Stimulated activated CD8-positive, alpha-beta memory T cell treated with anti-CD3 and anti-CD28 coated beads, Interleukin-2, amount 100 ng/mL, for 48 hours (primary cell): ENCODE results near the gene PHACTR1.

Experiments
- DNase-seq, 2 donors: peaks; one replicate each; pipeline ENCODE4 v3.0.0-alpha.2; 2020; ENCODE audit warnings: low read depth in 2 of 2

Gene PHACTR1

DNA sequence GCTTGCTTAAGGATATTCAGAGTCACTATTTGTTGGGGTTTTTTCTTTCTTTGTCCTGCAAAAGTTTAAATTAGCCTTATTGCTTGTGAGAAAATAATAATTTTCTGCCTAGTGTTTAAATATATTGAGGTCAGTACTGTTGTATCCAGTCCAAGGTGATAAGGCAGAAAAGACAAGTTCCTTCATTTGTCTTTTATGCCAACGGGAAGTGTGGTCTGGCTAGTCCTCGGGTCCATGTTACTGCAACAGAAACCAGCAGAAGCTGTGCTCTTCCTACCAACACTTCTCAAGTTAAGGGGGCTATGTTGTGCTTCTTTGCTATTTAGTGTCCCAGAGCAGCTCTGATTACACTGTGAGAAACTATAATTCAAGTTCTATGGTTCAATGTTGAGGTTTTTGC lies 310.6 kb downstream of the PHACTR1 start:
- no peak for DNase-seq

DNA sequence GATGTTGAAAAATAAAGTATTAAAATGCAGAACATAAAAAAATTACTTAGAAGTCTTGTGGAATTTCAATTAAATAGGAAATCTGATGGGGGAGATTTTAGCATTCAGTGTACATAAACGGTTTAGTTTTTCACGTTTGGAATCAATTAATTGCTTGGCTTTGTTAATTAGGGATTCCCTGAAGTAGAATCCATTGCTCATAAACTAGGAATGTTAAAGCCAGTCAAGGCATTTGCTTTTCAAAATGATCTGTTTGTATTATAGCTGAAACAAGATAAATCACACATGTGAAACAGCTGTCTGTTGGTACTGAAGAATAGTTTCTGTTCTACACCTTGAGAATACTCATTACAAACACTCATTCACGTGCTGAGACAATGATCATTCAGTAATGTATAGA lies 313.8 kb downstream of the PHACTR1 start:
- DNase-seq = no peak

- DNase-seq = no peak
These were observed 316.0 kb downstream of the PHACTR1 start for GRCh38 chr6:13032566-13032965.

GRCh38 chr6:13033145-13033544 lies 316.6 kb downstream of the PHACTR1 start:
- no peak for DNase-seq

- DNase-seq = no peak
These were observed 317.7 kb downstream of the PHACTR1 start for GRCh38 chr6:13034316-13034715.

- DNase-seq = no peak
These were observed 319.0 kb downstream of the PHACTR1 start for GRCh38 chr6:13035606-13036005.

DNA sequence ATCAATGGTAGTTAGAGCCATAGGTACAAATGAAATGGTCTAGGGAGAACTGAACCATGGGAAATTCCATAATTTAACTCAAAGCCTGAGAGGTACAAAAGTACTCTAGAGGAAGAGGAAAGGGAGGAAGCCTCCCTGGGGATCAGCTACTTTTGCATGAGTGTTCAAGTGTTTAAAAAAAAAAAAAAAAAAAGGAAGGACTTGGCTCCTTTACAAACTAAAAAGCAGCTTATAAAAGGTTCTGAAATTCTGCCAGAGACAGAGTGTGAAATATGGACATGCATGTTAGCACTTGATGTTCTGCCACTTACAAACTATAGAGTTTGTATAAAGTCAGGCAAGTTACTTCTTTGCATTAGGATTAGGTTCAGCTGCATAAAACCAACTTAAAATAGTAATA lies 321.7 kb downstream of the PHACTR1 start:
- DNase-seq = no peak

- no peak for DNase-seq
These were observed 322.2 kb downstream of the PHACTR1 start for GRCh38 chr6:13038741-13039190.

GRCh38 chr6:13044390-13044789 lies 327.8 kb downstream of the PHACTR1 start:
- no peak for DNase-seq

DNA sequence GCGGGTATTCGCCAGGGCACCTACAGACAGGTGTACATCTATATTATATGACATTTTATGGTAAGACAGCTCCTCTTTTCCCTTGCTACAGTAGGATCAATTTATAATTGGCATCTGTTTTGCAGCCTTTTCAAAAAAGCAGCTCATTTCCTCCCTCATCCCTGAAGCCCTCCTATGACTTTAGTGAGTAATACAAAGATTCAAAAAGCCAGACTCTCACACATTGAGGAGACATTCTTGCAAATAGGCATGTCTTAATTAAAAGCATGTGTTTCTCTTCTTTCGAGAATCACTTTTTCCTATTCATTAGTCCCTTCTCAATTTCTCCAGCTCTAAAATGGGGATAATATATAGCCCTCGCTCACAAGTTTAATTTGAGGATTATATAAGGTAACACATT lies 328.3 kb downstream of the PHACTR1 start:
- no peak for DNase-seq

- DNase-seq = no peak
These were observed 329.1 kb downstream of the PHACTR1 start for GRCh38 chr6:13045676-13046075.

DNA sequence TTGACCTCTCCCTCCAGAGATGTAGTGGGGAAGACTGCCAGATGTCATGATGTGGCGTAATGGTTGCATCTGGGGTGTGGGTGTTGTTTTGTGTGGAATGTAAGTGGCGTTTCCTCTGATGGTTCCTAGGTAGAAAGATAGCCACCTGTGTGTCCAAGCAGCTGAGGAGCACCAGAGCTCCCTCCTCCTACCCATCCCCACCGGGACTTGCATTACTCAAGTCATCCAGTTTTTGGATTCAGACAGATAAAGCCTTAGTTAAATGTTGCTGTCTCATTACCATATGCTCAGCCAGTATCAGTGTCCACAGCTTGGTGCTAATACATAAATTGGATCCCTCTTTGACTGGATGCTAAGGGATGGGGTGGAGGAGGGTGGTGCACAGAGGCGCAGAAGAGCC lies 329.5 kb downstream of the PHACTR1 start:
- no peak for DNase-seq

DNA sequence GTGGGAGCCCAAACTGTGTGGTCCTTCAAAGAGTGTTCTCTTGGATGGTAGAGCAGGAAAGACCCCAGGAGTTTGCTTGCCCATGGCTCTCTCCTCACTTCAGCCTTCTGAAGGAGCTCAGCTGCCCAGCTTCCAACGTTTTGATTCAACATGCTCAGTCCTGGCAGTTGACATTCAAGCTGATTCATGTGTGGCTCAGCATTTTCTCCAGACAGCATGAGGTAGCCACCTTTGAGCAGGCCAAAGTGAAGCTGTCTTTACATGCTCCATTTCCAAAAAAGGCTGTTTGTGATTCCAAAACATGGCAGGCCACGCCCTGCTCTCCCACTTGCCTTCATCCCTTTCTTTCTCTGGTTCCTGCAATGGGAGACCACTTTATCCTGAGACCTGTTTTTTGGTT lies 331.5 kb downstream of the PHACTR1 start:
- no peak for DNase-seq

GRCh38 chr6:13049666-13050254 lies 333.2 kb downstream of the PHACTR1 start:
- DNase-seq = no peak

GRCh38 chr6:13053006-13053461 lies 336.5 kb downstream of the PHACTR1 start:
- DNase-seq = no peak

DNA sequence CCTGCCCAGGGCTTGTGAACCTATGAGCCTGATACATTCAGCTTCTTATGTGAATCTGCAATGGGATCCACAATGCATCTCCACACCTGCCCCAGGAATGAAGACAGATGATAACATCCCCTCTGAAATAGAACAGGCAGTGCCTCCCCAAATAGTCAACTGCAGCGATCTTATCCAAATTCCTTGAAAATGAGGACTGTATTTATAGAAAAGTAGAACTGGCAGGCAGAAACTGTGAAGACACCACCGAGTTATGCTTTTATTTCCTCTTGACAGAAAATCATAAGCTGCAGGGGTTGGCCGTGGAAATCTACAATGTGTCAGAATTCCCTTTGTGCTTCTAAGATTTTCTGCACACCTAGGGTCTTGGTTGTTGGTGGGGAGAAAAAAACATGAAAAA lies 341.5 kb downstream of the PHACTR1 start:
- DNase-seq = no peak

DNA sequence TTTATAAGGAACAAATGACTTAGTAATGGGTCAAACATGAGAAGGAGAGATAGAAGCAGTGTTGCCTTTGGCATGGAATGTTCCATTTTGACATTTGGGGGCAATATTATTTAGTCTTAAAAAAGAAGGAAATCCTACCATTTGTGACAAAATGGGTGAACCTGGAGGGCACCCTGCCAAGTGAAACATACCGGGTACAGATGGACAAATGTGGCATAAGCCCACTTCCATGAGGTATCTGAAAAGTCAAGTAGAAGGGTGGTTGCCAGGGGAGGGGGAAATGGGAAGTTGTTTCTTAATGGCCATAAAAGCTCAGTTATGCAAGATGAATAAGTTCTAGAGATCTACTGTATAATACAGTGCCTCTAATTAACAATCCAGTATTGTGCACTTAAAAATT lies 342.5 kb downstream of the PHACTR1 start:
- DNase-seq = no peak

- no peak for DNase-seq
These were observed 346.8 kb downstream of the PHACTR1 start for GRCh38 chr6:13063300-13063918.

- DNase-seq = no peak
These were observed 349.0 kb downstream of the PHACTR1 start for GRCh38 chr6:13065581-13065980.

GRCh38 chr6:13066050-13066449 lies 349.5 kb downstream of the PHACTR1 start:
- no peak for DNase-seq

DNA sequence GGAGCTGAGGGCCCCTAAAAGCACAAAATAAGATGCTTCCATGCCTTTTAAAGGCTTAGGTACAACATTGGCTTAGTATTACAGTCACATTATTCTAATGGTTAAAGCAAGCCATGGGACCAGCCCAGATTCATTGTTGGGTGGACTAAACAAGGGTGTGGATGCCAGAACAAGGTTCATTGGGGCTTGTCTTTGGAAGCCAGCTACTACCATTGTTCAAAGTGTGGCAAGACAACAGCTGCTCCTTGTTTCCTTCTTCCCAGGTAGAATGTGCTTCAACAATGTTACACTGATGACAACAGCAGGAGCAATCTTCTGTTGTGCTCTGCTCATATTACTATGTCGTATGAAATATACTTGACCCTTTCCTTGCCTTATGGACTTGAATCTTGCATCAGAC lies 350.3 kb downstream of the PHACTR1 start:
- no peak for DNase-seq

- DNase-seq = no peak
These were observed 352.1 kb downstream of the PHACTR1 start for GRCh38 chr6:13068586-13069210.
